ENCODE data around the gene ARHGEF10L.

ARHGEF10L gene

GRCh38 chr1:17591814-17592430, 52.4 kb downstream of the ARHGEF10L start:
- no peak overlapping the region for H3K27ac ChIP-seq
- TF ChIP-seq CTCF (conservative IDR thresholded peaks at IDR 0.05) = no peak
- TF ChIP-seq ZFX (IDR thresholded peaks at IDR 0.05) = no peak

GRCh38 chr1:17594026-17594425, 54.5 kb downstream of the ARHGEF10L start:
- H3K27ac ChIP-seq = no peak overlapping the region
- TF ChIP-seq ZFX (IDR thresholded peaks at IDR 0.05) = no peak
- no peak for TF ChIP-seq CTCF (conservative IDR thresholded peaks at IDR 0.05)

GRCh38 chr1:17594690-17595601, 55.4 kb downstream of the ARHGEF10L start:
- H3K27ac ChIP-seq = no peak overlapping the region
- TF ChIP-seq CTCF (conservative IDR thresholded peaks at IDR 0.05) (no peak), ZFX (IDR thresholded peaks at IDR 0.05) (no peak)

GRCh38 chr1:17595602-17595925, 56.1 kb downstream of the ARHGEF10L start:
- no peak for TF ChIP-seq ZFX (IDR thresholded peaks at IDR 0.05)
- TF ChIP-seq CTCF (conservative IDR thresholded peaks at IDR 0.05) = no peak
- no peak overlapping the region for H3K27ac ChIP-seq

- TF ChIP-seq CTCF (conservative IDR thresholded peaks at IDR 0.05) (no peak), ZFX (IDR thresholded peaks at IDR 0.05) (no peak)
- H3K27ac ChIP-seq = no peak overlapping the region
These were observed 56.7 kb downstream of the ARHGEF10L start for GRCh38 chr1:17596186-17596585.

GRCh38 chr1:17596651-17597509, 57.4 kb downstream of the ARHGEF10L start:
- TF ChIP-seq CTCF (conservative IDR thresholded peaks at IDR 0.05) = no peak
- TF ChIP-seq ZFX (IDR thresholded peaks at IDR 0.05) = no peak
- no peak overlapping the region for H3K27ac ChIP-seq

Data from C4-2B (cell line).